Mesangial cell (primary cell): ENCODE results near the gene EPHA10. TPM values are rescaled to one million over a fixed set of nuclear protein-coding genes. Genes with fewer than 3 reads are reported as not detected.

Source experiments
- total RNA-seq: library from RNA; depleted of rRNA; stranded (reverse); fragments of >200 nt; gene quantifications from 2 replicates; pipeline ENCODE4 v1.2.3, GENCODE V29; 2015

EPHA10 gene
- not detected in 2 replicates for total RNA-seq

DNA sequence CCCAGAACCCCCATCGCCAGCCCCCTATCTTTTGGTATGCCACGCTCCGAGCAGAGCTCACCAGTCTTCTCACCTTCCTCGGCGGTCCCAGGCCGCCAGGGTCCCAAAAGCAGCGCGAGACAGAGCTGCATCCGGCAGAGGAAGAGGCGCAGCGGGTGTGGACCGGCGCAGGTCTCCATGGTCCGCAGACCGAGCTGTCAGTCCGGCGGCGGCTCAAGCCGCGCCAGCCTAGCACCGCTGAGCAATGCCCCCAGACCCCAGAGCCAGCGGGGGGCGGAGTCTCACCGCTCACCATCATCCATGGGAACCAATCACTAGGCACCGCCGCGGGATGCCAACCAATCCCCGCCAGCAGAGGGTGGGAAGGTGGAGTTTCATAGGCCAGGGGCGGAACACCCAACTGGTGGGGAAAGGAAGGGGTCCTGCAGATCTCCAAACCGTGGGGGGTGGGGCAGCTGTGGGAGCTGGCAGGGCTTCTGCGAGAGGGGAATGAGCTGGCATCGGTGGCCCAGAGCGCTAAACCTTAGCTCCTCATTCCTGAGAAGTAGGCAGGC lies at the start of gene EPHA10:
Gene EPHA10, minus strand, starts transcription at position 233 of the 554 bp plus-strand sequence. Its CDS starts 54 bp downstream, at position 179.

DNA sequence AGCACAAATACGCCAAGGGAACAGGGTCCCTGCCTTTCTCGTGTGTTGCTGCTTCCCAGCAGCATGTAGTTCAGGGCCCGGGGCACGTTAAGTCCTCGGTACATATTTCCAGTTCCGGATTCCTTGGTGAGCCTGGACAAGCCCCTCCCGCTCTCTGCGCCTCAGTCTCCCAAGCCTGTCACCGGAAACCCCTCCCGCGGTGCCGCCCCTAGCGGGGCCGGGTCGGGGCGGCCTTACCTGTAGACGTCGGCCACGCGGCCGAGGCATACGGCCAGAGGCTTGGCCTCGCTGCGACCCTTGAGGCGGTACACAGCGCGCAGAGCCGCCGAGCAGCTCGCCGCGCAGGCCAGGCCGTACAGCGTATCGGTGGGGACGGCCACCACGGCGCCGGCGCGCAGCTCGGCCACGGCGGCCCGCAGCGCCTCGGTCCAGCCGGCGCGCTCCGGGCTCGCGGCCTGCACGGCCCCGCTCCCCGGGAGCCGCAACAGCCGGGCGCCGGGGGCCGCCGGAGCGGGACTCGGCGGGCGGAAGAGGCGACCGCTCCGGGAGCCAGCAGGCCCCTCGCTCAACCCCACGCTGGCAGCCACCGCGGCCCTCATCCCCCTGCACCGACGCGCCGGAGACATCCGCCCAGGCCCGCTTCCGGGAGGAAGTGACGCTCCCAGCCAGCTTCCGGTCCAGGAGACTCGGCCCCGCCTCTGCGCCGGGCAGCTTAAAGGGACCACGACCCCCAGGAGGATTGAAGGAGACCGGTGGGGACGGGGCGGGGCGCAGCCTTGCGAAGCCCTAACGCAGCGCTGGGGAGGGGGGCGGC lies 42.8 kb upstream of the EPHA10 start, which contains the start of the genes C1orf122 and YRDC:
Gene C1orf122, plus strand, starts transcription at position 236 of the 814 bp plus-strand sequence. CDS start 615 bp downstream, outside the sequence.
Gene YRDC, minus strand, starts transcription at position 654 of the 814 bp plus-strand sequence. Its CDS starts 28 bp downstream, at position 626.

DNA sequence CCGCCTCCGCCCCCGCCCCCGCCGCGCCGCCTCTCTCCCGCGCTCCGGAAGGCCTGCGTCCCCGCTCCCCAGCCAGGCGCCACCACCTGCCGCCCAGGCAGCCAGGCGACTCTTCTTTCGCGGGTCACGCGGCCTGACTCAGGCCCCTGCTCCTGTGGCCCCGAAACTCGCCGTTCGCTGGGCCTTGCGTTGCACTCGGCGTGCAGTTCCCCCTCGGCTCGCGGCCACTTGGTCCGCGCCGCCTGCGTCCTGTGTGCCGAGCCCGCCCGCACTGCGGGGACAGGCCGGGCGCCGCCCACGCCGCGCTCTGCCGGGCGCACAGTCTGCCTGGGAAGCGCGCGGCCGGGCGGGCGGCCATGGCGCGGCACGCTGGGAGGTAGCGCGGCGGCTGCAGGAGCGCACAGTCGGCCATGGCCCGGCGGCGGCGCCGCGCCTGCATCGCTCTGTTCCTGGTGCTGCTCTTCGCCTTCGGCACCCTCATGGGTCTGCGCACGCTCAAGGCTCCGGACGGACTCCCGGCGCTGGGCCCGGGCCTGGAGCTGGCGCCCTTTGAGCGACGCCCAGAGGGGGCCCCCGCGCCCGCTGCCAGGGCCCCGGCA lies 29.0 kb upstream of the EPHA10 start, which contains the start of gene MANEAL:
Gene MANEAL, plus strand, starts transcription at position 75 of the 599 bp plus-strand sequence. Its CDS starts 336 bp downstream, at position 411.

DNA sequence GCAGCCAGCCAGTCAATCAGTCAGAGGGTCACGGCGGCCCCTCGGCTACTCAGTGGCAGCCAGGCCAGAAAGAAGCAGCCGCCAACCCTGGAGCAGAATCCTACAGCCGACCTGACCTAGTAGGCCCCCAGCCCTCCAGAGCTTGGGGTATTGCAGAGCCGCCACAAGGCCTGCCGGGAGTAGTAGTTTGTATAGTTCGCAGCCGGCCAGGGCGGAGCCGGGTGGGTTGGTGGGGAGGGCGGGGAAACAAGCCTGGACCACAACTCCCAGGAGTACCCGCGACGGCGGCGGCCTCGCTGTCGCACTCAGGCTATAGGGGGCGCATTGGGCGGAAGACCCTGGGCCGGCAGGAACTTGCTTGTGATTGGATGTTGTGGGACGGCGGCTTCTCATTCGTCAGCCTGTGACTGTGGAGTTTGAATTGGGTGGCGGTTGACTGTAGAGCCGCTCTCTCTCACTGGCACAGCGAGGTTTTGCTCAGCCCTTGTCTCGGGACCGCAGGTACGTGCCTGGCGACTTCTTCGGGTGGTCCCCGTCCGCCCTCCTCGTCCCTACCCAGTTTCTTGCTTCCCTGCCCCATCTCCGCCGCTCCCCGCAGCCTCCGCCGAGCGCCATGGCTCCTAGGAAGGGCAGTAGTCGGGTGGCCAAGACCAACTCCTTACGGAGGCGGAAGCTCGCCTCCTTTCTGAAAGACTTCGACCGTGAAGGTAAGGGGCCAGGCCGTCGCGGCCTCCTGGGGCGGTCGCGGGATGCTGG lies 72.7 kb downstream of the EPHA10 start, which contains the start of gene CDCA8:
Gene CDCA8, plus strand, starts transcription at position 439 of the 756 bp plus-strand sequence. Its CDS starts 175 bp downstream, at position 614.

Other genes with a start within 250 kb of the EPHA10 start
- 17.6 and 17.9 TPM in 2 replicates for gene SNIP1, start 210.8 kb downstream of the EPHA10 start, total RNA-seq
- gene DNALI1, start 208.2 kb downstream of the EPHA10 start, total RNA-seq = 3.3 and 11.3 TPM in 2 replicates
- 27.5 and 30.5 TPM in 2 replicates for gene GNL2, start 169.2 kb downstream of the EPHA10 start, total RNA-seq
- not detected in 2 replicates for gene RSPO1, start 130.2 kb downstream of the EPHA10 start, total RNA-seq
- 2.2 and 51.7 TPM in 2 replicates for gene CDCA8, start 72.6 kb downstream of the EPHA10 start, total RNA-seq
- gene MANEAL, start 28.7 kb upstream of the EPHA10 start, total RNA-seq = 0.81 and 1.3 TPM in 2 replicates
- 77.2 and 82.7 TPM in 2 replicates for gene C1orf122, start 42.7 kb upstream of the EPHA10 start, total RNA-seq
- 15.6 and 23.3 TPM in 2 replicates for gene YRDC, start 43.1 kb upstream of the EPHA10 start, total RNA-seq
- gene MTF1, start 94.5 kb upstream of the EPHA10 start, total RNA-seq = 2.0 and 2.8 TPM in 2 replicates
- gene INPP5B, start 181.9 kb upstream of the EPHA10 start, total RNA-seq = 15.0 and 17.3 TPM in 2 replicates
- 31.3 and 72.0 TPM in 2 replicates for gene SF3A3, start 224.9 kb upstream of the EPHA10 start, total RNA-seq
- gene FHL3, start 240.4 kb upstream of the EPHA10 start, total RNA-seq = 42.4 and 71.1 TPM in 2 replicates
- gene UTP11, start 247.6 kb upstream of the EPHA10 start, total RNA-seq = 22.7 and 30.5 TPM in 2 replicates